Measurements from ENCODE around the gene FUCA1.

- TF ChIP-seq REST (IDR thresholded peaks at IDR 0.05; ENCODE audit: insufficient replicate concordance, low read depth) (no peak), CTCF (IDR thresholded peaks at IDR 0.05; ENCODE audit: insufficient read depth, low read length) (no peak), POLR2AphosphoS5 (IDR thresholded peaks at IDR 0.05; ENCODE audit: low read depth) (no peak), GABPA (IDR thresholded peaks at IDR 0.05; ENCODE audit: low read depth) (no peak), SPI1 (IDR thresholded peaks at IDR 0.05; ENCODE audit: borderline replicate concordance, low read depth) (no peak)
Measured at GRCh38 chr1:23902321-23903278, 34.5 kb upstream of the FUCA1 start.
